ENCODE data around the gene CELA1.

Gene CELA1

GRCh38 chr12:51346581-51346980 is at the start of gene CELA1:
CELA1 (minus strand) TSS chr12:51346679; CDS start chr12:51346638, 41 bp downstream.
- DNase-seq (ENCODE audit: low spot score): peak; percentile 29

GRCh38 chr12:51395283-51396230 is 49.1 kb upstream of the CELA1 start:
- DNase-seq (ENCODE audit: low spot score): no peak

GRCh38 chr12:51393676-51394545 is 47.4 kb upstream of the CELA1 start:
- peak; percentile 86 for DNase-seq (ENCODE audit: low spot score)

- peak; percentile 55 for DNase-seq (ENCODE audit: low spot score)
Measured at GRCh38 chr12:51392556-51393237, 46.2 kb upstream of the CELA1 start.

GRCh38 chr12:51391283-51392123 is 45.0 kb upstream of the CELA1 start, which contains the start of gene GALNT6:
GALNT6 (minus strand) TSS chr12:51391406; CDS start chr12:51379781, 11,625 bp downstream.
- DNase-seq (ENCODE audit: low spot score): peak; percentile 70

- DNase-seq (ENCODE audit: low spot score): no peak
Measured at GRCh38 chr12:51390891-51391282, 44.4 kb upstream of the CELA1 start.

GRCh38 chr12:51390457-51390856 is 44.0 kb upstream of the CELA1 start:
- DNase-seq (ENCODE audit: low spot score): no peak

- DNase-seq (ENCODE audit: low spot score): no peak
Measured at GRCh38 chr12:51389302-51389999, 43.0 kb upstream of the CELA1 start.

GRCh38 chr12:51388846-51389245 is 42.4 kb upstream of the CELA1 start:
- no peak for DNase-seq (ENCODE audit: low spot score)

- peak; percentile 75 for DNase-seq (ENCODE audit: low spot score)
Measured at GRCh38 chr12:51388069-51388799, 41.8 kb upstream of the CELA1 start.

- DNase-seq (ENCODE audit: low spot score): no peak
Measured at GRCh38 chr12:51386351-51386750, 39.9 kb upstream of the CELA1 start.

GRCh38 chr12:51383269-51383905 is 36.9 kb upstream of the CELA1 start:
- no peak for DNase-seq (ENCODE audit: low spot score)

- DNase-seq (ENCODE audit: low spot score): no peak
Measured at GRCh38 chr12:51382173-51382572, 35.7 kb upstream of the CELA1 start.

GRCh38 chr12:51381226-51382079 is 35.0 kb upstream of the CELA1 start:
- DNase-seq (ENCODE audit: low spot score): peak; percentile 65

- DNase-seq (ENCODE audit: low spot score): no peak
Measured at GRCh38 chr12:51379571-51379970, 33.1 kb upstream of the CELA1 start.

GRCh38 chr12:51378749-51379148 is 32.3 kb upstream of the CELA1 start:
- no peak for DNase-seq (ENCODE audit: low spot score)

- no peak for DNase-seq (ENCODE audit: low spot score)
Measured at GRCh38 chr12:51377099-51377984, 30.9 kb upstream of the CELA1 start.

Measured in GM03348 (cell line).